HPDE6-E6E7 (cell line): ENCODE results near the gene RABIF.
"Not testable (repeated sequence)": the region's sequence is repeated elsewhere in the genome, so short reads cannot be mapped to it uniquely, and the experiment has no call there.

Experiments used
- DNase-seq: peaks from one replicate; pipeline ENCODE4 v3.0.0; 2011; ENCODE audit warnings: missing footprints; ENCODE audit errors: extremely low spot score

The RABIF gene

GRCh38 chr1:202888531-202889360 lies at the start of gene RABIF:
Gene RABIF, minus strand, starts transcription at chr1:202889149. Its CDS starts 51 bp downstream, at chr1:202889098.
- peak; percentile 99 for DNase-seq

GRCh38 chr1:202938287-202938925 lies 49.5 kb upstream of the RABIF start:
- DNase-seq, result no peak

- not testable (repeated sequence) for DNase-seq
Measured at GRCh38 chr1:202936409-202936808, 47.5 kb upstream of the RABIF start.

GRCh38 chr1:202935844-202936243 lies 46.9 kb upstream of the RABIF start:
- no peak for DNase-seq

- DNase-seq, result no peak
Measured at GRCh38 chr1:202934755-202935154, 45.8 kb upstream of the RABIF start.

- no peak for DNase-seq
Measured at GRCh38 chr1:202932476-202932875, 43.5 kb upstream of the RABIF start.

GRCh38 chr1:202926581-202927491 lies 37.9 kb upstream of the RABIF start, which contains the start of gene KLHL12:
Gene KLHL12, minus strand, starts transcription at chr1:202927234. Its CDS starts 2,072 bp downstream, at chr1:202925162.
- DNase-seq, result peak; percentile 94

- DNase-seq, result no peak
Measured at GRCh38 chr1:202923533-202923932, 34.6 kb upstream of the RABIF start.

GRCh38 chr1:202919615-202920014 lies 30.7 kb upstream of the RABIF start:
- DNase-seq, result no peak

- DNase-seq, result no peak
Measured at GRCh38 chr1:202915146-202915545, 26.2 kb upstream of the RABIF start.

GRCh38 chr1:202912476-202912875 lies 23.5 kb upstream of the RABIF start:
- not testable (repeated sequence) for DNase-seq

- no peak for DNase-seq
Measured at GRCh38 chr1:202909494-202909893, 20.5 kb upstream of the RABIF start.

GRCh38 chr1:202908998-202909397 lies 20.0 kb upstream of the RABIF start:
- DNase-seq, result no peak

- DNase-seq, result no peak
Measured at GRCh38 chr1:202905331-202905730, 16.4 kb upstream of the RABIF start.

GRCh38 chr1:202903808-202904207 lies 14.9 kb upstream of the RABIF start:
- DNase-seq, result not testable (repeated sequence)

- DNase-seq, result no peak
Measured at GRCh38 chr1:202901555-202901954, 12.6 kb upstream of the RABIF start.

GRCh38 chr1:202892501-202892900 lies 3.6 kb upstream of the RABIF start:
- DNase-seq, result no peak

- no peak for DNase-seq
Measured at GRCh38 chr1:202890392-202890791, 1.4 kb upstream of the RABIF start.

GRCh38 chr1:202888221-202888530 lies 773 bp downstream of the RABIF start:
- no peak for DNase-seq

GRCh38 chr1:202880961-202881460 lies 7.9 kb downstream of the RABIF start:
- no peak for DNase-seq

- no peak for DNase-seq
Measured at GRCh38 chr1:202880062-202880461, 8.9 kb downstream of the RABIF start.

- no peak for DNase-seq
Measured at GRCh38 chr1:202879128-202879527, 9.8 kb downstream of the RABIF start.
